Esophagus muscularis mucosa (tissue), 3 donors: ENCODE data around the gene HRCT1.

Experiments
- CTCF ChIP-seq, 3 experiments: fragments of 200-600 bp in 2 of 3; fragments of 450-650 bp in 1 of 3; sonication (generic) in 2 of 3; IDR thresholded peaks; one replicate each; pipeline ENCODE4 v1.5.1; 2017 to 2019; ENCODE audit warnings: antibody characterized with exemption in 3 of 3, mild to moderate bottlenecking in 2 of 3, moderate library complexity in 1 of 3
- POLR2A ChIP-seq: fragments of 450-650 bp; IDR thresholded peaks from one replicate; pipeline ENCODE4 v1.6.1; 2017; ENCODE audit warnings: antibody characterized with exemption, moderate library complexity, mild to moderate bottlenecking, low read depth

GRCh38 chr9:35882996-35883395, 23.0 kb upstream of the HRCT1 start:
- no peak for TF ChIP-seq POLR2A
- TF ChIP-seq CTCF (IDR thresholded peaks at IDR 0.05), result no peak
